GM19455 (cell line): Measurements from ENCODE around the gene APBB1.
"Not testable (repeated sequence)": the region's sequence is repeated elsewhere in the genome, so short reads cannot be mapped to it uniquely, and the experiment has no call there.

Experiments used
- ATAC-seq: cut with Tn5 transposase; IDR thresholded peaks from one replicate; pipeline ENCODE4 v1.9.1; 2021; ENCODE audit not compliant: unreplicated experiment

The APBB1 gene

DNA sequence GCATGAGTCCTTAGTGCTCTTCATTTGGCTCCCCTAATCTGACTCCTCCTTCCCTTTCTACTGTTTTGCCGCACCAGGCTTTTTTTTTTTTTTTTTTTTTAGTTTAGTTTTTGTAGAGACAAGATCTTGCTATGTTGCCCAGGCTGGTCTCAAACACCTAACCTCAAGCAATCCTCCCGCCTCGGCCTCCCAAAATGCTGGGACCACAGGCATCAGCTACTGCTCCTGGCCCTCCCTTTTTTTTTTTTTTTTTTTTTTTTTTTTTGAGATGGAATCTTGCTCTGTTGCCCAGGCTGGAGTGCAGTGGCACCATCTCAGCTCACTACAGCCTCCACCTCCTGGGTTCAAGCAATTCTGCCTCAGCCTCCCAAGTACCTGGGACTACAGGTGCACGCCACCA is 26.6 kb downstream of the APBB1 start:
- not testable (repeated sequence) for ATAC-seq

DNA sequence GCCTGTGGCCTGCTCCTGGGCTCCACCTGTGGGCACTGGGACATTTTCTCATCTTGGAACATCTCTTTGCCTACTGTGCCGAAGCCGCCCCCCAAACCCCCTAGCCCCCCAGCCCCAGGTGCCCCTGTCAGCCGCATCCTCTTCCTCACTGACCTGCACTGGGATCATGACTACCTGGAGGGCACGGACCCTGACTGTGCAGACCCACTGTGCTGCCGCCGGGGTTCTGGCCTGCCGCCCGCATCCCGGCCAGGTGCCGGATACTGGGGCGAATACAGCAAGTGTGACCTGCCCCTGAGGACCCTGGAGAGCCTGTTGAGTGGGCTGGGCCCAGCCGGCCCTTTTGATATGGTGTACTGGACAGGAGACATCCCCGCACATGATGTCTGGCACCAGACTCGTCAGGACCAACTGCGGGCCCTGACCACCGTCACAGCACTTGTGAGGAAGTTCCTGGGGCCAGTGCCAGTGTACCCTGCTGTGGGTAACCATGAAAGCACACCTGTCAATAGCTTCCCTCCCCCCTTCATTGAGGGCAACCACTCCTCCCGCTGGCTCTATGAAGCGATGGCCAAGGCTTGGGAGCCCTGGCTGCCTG is 27.3 kb downstream of the APBB1 start:
- no peak for ATAC-seq

DNA sequence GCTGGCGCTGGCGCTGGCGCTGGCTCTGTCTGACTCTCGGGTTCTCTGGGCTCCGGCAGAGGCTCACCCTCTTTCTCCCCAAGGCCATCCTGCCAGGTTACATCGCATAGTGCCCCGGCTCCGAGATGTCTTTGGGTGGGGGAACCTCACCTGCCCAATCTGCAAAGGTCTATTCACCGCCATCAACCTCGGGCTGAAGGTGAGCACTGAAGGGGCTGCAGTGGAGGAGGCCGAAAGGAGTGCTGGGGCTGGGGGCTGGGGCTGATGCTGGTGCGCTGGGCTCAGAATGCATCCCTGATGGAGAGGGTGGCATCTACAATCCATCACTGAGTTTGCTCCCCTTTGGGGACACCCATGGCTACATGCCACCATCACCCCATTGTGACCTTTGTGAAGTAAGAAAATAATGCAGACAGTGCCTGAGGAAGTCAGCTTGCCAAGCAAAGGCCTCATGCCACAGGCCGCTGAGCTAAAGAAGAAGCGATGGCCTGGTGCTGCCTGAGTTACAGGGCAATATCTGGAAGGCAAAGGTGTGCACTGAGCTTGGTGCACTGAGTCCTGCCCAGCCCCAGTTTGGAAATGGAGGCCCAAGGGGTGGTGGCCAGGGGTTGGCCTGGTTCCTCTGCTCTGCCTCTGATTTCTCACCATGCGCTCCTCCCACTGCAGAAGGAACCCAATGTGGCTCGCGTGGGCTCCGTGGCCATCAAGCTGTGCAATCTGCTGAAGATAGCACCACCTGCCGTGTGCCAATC is 28.0 kb downstream of the APBB1 start:
- ATAC-seq: no peak

DNA sequence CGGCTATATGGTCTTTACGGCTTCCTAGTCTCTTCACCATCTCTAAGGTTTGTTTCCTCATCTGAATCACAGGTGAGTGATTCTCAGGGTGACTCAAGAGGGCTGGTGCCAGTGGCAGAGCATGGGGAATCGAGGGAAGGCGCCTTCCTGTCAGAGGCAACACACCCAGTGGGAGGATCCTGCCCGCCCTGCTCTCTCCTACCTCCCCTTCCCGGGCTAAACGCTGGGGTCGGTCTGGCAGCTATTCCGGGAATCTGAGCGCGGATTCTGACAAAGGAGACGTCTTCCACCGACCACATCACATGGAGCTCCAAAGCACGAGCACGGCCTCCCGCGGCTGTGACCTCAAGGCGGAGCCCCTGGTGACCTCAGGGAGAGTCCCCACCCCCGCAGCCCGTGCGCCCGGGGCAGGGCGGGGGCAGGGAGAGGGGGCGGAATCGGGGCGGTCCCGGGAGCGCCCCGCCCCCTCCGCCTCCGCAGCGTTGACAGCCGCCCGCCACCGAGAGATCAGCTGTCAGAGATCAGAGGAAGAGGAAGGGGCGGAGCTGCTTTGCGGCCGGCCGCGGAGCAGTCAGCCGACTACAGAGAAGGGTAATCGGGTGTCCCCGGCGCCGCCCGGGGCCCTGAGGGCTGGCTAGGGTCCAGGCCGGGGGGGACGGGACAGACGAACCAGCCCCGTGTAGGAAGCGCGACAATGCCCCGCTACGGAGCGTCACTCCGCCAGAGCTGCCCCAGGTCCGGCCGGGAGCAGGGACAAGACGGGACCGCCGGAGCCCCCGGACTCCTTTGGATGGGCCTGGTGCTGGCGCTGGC is 28.8 kb downstream of the APBB1 start, which contains the start of gene SMPD1:
SMPD1 (plus strand) TSS at position 570 of the 813 bp plus-strand sequence; CDS start at position 695, 125 bp downstream.
- peak; percentile 95 for ATAC-seq

GRCh38 chr11:6388748-6389147 is 30.1 kb downstream of the APBB1 start:
- ATAC-seq: no peak

DNA sequence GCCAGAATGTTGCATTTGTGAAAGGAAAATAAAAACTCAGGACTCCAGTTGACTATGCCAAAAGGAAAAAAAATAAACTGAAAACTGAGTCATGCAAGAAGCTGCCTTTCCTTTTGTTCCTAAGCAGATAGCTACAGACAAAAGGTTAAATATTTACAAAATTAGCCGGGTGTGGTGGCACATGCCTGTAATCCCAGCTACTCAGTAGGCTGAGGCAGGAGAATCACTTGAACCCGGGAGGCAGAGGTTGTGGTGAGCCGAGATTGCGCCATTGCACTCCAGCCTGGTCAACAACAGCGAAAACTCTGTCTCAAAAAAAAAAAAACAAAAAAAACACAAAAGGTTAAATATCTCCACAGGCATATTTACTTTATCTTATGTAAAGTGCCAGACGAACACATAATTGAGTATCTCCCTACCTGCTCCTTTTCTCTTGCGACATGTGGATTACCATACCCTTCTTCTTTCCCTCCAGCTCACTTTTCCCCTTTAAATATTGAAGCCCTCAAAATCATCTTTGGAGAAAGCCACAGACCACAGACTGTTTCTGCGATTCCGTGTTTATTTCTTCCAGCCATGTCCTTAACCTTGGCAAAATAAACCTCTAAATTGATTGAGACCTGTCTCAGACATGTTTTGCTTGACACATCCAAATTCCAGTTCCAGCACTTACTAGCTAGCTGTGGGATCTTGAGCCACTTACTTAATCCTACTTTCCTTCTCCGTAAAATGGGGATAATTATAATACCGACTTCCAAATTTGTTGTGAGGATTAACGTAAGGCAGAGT is 30.9 kb downstream of the APBB1 start:
- ATAC-seq: no peak

DNA sequence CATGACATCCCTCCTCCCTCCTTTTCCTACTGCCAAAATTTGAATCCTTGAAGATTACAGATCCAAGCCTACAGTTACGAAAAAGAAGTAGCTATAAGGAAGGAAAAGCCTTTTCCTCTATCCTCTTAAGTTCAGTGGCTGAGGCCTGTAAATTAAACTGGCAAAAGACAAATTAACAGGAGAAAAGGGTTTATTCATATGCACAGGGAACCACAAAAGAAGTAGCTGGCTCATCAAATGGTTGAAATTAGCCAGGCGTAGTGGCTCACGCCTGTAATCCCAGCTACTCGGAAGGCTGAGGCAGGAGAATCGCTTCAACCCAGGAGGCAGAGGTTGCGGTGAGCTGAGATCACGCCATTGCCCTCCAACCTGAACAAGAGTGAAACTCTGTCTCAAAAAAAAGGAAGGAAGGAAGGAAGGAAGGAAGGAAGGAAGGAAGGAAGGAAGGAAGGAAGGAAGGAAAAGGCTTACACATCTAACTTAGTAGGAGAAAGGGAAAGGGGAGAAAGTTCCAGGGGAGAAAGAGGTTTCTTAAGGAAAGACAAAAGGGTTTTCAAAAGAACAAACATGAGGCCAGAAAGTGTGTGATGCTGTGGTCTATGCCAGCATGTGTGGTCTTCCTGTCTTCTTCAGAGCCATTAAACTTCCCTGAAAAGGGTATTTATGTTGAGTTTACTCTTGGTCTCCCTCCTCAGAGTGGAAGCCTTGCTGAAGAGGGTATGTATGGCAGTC is 33.7 kb downstream of the APBB1 start:
- ATAC-seq: no peak

- ATAC-seq: no peak
Measured at GRCh38 chr11:6378640-6378989, 40.3 kb downstream of the APBB1 start.

GRCh38 chr11:6377902-6378639 is 40.8 kb downstream of the APBB1 start:
- no peak for ATAC-seq

DNA sequence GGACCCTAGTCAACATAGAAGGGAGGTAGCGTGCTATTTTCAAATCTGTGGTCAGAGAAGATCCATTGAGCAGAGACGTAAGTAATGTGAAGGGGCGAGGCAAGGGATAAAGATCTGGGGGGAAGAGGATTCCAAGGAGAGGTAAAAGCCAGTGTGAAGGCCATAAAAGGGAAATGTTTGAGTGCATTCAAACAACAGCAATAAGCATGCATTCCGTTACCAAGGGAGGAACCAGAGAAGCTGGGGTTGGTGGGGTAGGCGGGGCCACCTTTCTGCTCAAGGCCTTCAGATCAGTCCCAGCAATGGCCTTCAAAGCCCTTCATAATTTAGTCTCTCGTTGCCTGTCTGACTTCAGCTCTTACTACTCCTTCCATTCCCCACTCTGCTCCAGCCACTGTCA is 47.1 kb downstream of the APBB1 start:
- ATAC-seq: no peak

DNA sequence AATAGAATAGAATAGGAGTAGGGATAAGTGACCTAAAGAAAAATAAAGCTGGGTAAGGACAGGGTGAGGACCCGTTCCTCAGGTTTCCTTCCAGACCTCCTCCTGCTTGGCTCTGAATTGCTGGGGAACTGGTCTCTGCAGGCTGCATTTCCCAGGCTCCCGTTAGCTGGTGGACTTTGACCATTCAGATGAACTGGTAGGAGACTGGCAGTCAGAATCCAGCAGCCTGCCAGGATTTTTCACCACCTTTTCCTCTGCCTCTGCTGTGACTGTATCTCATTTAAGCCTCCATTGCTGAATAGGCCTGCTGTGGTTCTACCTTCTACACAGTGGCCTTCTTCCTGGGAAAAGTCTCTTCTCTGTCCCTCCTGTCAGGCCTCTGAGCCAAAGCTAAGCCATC is 53.2 kb downstream of the APBB1 start:
- ATAC-seq: no peak

DNA sequence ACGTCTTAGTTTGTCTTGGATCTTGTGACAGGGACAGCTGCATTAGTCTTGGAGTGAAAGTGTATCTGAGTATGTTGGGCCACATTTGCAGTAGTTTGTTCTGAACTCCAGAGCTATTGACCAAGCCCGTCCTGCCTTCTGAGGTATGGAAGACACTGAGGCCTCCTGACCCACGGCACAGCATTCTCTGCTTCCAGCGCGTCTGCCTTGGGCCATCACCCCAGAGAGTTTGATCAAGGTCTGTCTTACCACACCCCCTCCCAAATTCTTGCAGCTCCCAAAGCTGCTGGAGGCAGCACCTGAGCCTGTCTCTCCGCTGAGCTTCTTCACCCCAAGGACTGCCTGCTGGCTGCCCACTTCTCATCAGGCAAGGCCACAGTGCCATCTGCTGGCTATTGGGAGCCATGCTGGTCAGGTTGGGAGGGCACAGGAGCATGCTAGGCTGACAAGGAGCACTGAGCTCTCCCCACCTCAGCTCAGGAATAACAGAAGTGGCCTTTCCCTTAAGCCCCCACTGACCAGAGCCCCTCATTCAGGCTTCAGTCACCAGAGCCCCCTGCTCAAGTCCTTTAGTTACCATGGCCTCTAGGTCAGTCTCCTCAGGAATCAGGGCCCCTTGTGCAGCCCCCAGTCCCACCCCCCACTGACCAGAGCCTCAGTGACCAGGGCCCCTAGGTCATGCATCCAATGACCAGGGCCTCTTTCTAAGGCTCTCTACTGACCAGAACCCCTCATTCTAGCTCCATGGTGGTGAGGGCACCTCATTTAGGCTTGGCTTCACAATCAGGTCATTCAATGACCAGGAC is 55.8 kb downstream of the APBB1 start:
- peak; percentile 88 for ATAC-seq

DNA sequence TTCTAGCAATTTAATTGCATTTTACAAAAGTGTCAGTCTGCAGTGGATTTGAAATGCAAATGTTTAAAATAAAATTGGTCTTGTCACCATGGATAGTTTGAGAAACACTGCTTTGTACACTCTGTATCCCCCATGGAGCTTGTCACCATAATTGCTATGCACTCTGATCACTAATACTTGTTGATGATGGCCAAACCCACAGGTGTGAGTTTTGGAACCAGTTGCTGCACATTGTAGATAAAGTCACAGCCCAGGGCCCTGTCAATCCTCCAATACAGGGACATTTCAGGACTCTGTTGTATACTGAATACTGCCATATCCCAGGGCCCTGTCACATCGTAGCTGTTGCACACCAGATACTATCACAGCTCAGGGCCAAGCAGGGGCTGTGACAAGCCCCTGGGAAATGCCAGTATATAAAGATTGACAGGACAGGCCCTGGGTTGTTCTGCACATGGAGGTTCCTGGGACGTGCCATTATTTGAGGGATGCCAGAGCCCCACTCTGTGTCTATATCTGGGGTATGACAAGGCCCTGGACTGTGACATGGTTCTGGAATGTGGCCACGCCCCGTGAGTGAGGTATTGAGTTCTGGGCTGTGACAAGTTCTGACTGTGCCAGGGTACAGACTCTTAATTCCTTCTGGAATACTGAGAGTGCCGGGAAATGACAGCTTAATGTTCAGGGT is 56.6 kb downstream of the APBB1 start:
- no peak for ATAC-seq

DNA sequence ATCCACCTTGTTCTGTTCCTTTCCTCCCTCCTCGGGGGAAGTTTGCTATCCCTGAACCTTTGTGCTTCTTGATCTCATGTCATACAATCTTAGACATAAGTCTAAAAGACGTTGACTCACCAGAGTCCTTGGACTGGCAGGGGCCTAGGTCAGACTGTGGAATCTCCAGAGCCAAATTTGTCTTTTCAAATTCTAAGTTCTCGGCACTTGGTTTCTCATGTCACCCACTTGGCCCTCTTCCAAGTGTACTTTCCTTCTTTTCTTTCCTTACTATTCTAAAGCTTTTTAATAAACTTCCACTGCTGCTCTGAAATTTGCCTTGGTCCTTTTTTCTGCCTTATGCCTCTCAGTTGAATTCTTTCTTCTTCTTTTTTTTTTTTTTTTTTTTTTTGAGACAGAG is 58.7 kb downstream of the APBB1 start:
- ATAC-seq: no peak

- no peak for ATAC-seq
Measured at GRCh38 chr11:6357222-6357621, 61.7 kb downstream of the APBB1 start.

GRCh38 chr11:6356503-6357055 is 62.3 kb downstream of the APBB1 start:
- no peak for ATAC-seq

DNA sequence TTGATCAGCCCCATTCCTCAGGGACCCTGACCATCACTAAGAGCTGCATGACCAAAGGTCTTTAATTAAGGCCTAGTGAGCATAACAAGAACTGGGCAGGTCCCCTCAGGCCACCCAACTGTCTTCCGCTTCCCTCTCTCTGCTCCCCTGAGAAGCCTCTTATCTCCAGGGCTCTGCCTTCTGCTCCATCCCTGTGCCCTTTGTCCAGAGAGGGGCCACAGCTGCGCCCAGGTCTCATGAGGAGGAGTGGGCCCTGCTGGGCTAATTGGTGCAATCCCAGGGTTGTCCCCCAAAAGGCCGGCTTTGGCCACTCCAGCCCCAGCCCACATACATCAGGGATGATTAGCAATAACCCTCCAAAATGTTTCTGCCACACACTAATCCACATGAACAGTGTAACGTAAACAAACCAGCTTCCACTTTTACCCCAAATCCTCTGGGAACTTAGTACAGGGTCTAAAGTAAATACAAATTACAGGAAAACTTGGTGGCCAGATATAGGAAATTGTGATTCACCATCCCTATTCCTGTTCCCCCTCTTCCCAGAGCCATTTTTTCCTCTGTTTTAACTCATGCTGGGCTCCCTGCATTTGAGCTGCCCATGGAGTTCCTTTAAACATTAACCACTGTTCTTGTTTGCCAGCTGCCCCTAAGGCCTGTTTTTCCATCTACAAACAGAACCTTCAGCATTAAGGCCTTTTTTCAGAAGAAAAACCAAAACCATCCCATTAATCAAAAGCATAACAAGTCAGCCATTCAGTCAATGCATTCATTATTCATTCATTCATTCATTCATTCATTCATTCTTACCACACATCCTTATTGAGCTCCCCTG is 64.0 kb downstream of the APBB1 start:
- ATAC-seq: no peak
